ENCODE data around the gene TMEM203. TPM values are rescaled to one million over a fixed set of nuclear protein-coding genes. Genes with fewer than 3 reads are reported as not detected.

Gene TMEM203
- total RNA-seq, 1 experiment from 2014 or later, result 50.6 TPM

GRCh38 chr9:137183980-137184595, 21.4 kb downstream of the TMEM203 start (continued):
- TF ChIP-seq NFATC4 (CRISPR knock-in tag; IDR thresholded peaks at IDR 0.05) (no peak), SP1 (CRISPR knock-in tag; conservative IDR thresholded peaks at IDR 0.05) (no peak), ETV6 (CRISPR knock-in tag; IDR thresholded peaks at IDR 0.05) (no peak), KAT7 (CRISPR knock-in tag; IDR thresholded peaks at IDR 0.05; ENCODE audit: borderline replicate concordance) (no peak), ZNF263 (CRISPR knock-in tag; IDR thresholded peaks at IDR 0.05; ENCODE audit: low read depth) (no peak), CREM (CRISPR knock-in tag; IDR thresholded peaks at IDR 0.05) (no peak), ATF6 (CRISPR knock-in tag; IDR thresholded peaks at IDR 0.05) (no peak)

GRCh38 chr9:137182836-137183235, 22.6 kb downstream of the TMEM203 start:
- ChIA-PET POLR2A (no interaction called here), CTCF (no interaction called here)
- Mint-ChIP-seq H3K4me3 (no peak overlapping the region), H3K4me1 (peaks cover 12% of the 10 kb centered on the region), H3K27me3 (ENCODE audit: low read depth) (no peaks in the 10 kb centered on the region; the same call in 1 of the 2 replicates), H3K9me3 (no peaks in the 10 kb centered on the region), H3K36me3 (peaks cover 9% of the 10 kb centered on the region), H3K27ac (no peak overlapping the region)
- no peak for TF ChIP-seq TP53 (CRISPR knock-in tag; IDR thresholded peaks at IDR 0.05)
- no peak for TF ChIP-seq ETV6 (CRISPR knock-in tag; IDR thresholded peaks at IDR 0.05)
- no peak for TF ChIP-seq MXD4 (CRISPR knock-in tag; IDR thresholded peaks at IDR 0.05; ENCODE audit: borderline replicate concordance)
- no peak for TF ChIP-seq GRHL2 (CRISPR knock-in tag; IDR thresholded peaks at IDR 0.05; ENCODE audit: insufficient replicate concordance, severe bottlenecking)
- TF ChIP-seq FOXJ3 (CRISPR knock-in tag; IDR thresholded peaks at IDR 0.05; ENCODE audit: borderline replicate concordance), result no peak
- TF ChIP-seq ZNF317 (CRISPR knock-in tag; IDR thresholded peaks at IDR 0.05; ENCODE audit: borderline replicate concordance, low read depth), result no peak
- TF ChIP-seq ZNF121 (CRISPR knock-in tag; IDR thresholded peaks at IDR 0.05), result no peak
- no peak for TF ChIP-seq ERG (CRISPR knock-in tag; IDR thresholded peaks at IDR 0.05)
- no peak for TF ChIP-seq SMAD4 (CRISPR knock-in tag; IDR thresholded peaks at IDR 0.05)
- TF ChIP-seq NR1H2 (CRISPR knock-in tag; IDR thresholded peaks at IDR 0.05), result no peak
- TF ChIP-seq RORB (CRISPR knock-in tag; IDR thresholded peaks at IDR 0.05), result no peak
- TF ChIP-seq ZNF263 (CRISPR knock-in tag; IDR thresholded peaks at IDR 0.05; ENCODE audit: low read depth), result no peak
- TF ChIP-seq ATF2 (CRISPR knock-in tag; IDR thresholded peaks at IDR 0.05; ENCODE audit: borderline replicate concordance, low read depth), result no peak
- TF ChIP-seq KAT7 (CRISPR knock-in tag; IDR thresholded peaks at IDR 0.05; ENCODE audit: borderline replicate concordance), result no peak
- no peak for TF ChIP-seq PREB (CRISPR knock-in tag; IDR thresholded peaks at IDR 0.05; ENCODE audit: borderline replicate concordance)
- no peak for TF ChIP-seq JUN (CRISPR knock-in tag; IDR thresholded peaks at IDR 0.05)
- no peak for TF ChIP-seq EMX1 (CRISPR knock-in tag; IDR thresholded peaks at IDR 0.05)
- TF ChIP-seq FOXK1 (CRISPR knock-in tag; IDR thresholded peaks at IDR 0.05), result no peak
- TF ChIP-seq E2F1 (CRISPR knock-in tag; IDR thresholded peaks at IDR 0.05), result no peak
- DNase-seq (ENCODE audit: low spot score) (no peak), ATAC-seq (no peak)

All from WTC11 (cell line).